ENCODE measurements around the gene NMNAT3. TPM values are rescaled to one million over a fixed set of nuclear protein-coding genes. Genes with fewer than 3 reads are reported as not detected.
A peak's percentile ranks its signal among the peaks of the same experiment; 100 is the strongest.

NMNAT3 gene
- total RNA-seq, 1 experiment from 2014 or later: 1.0 TPM

GRCh38 chr3:139577909-139578308 lies 99.9 kb downstream of the NMNAT3 start:
- POLR2A ChIA-PET: no interaction called here
- no peak overlapping the region for H3K27ac Mint-ChIP-seq (ENCODE audit: low read depth, unreplicated experiment)
- no peak overlapping the region for H3K4me3 Mint-ChIP-seq (ENCODE audit: unreplicated experiment)
- H3K9me3 Mint-ChIP-seq (ENCODE audit: unreplicated experiment): no peaks in the 10 kb centered on the region
- no peaks in the 10 kb centered on the region for H3K27me3 Mint-ChIP-seq (ENCODE audit: insufficient read depth, unreplicated experiment)
- H3K36me3 Mint-ChIP-seq (ENCODE audit: insufficient read depth, unreplicated experiment): no peaks in the 10 kb centered on the region
- no TSS peak for BruUV-seq (replicated peaks)
- CTCF ChIA-PET: interaction anchor here (0.7 to 4.2 kb wide), 3 partner anchors 16 to 400 kb away, joined by 3 to 22 read pairs (median 4); no protein-coding TSS in a partner anchor
- intact Hi-C loops (cut with micrococcal nuclease): no loop called here
- no peak for DNase-seq (ENCODE audit: unreplicated experiment)
- TF ChIP-seq CTCF (IDR thresholded peaks at IDR 0.05; ENCODE audit: unreplicated experiment): no peak
- no peaks in the 10 kb centered on the region for H3K4me1 Mint-ChIP-seq (ENCODE audit: insufficient read depth, unreplicated experiment)

- CTCF ChIA-PET: interaction anchor here (0.9 to 4.2 kb wide), 4 partner anchors 9 to 185 kb away, joined by 3 to 22 read pairs (median 4); no protein-coding TSS in a partner anchor
These were observed 100.4 kb downstream of the NMNAT3 start for GRCh38 chr3:139577346-139577745.

GRCh38 chr3:139574026-139574947 lies 103.5 kb downstream of the NMNAT3 start:
- peaks cover 4% of the 10 kb centered on the region for H3K36me3 Mint-ChIP-seq (ENCODE audit: insufficient read depth, unreplicated experiment)
- POLR2A ChIA-PET: no interaction called here
- DNase-seq (ENCODE audit: unreplicated experiment): peak; percentile 21
- CTCF ChIA-PET: interaction anchor here (0.7 to 1.3 kb wide), 3 partner anchors 17 to 199 kb away, joined by 3 to 5 read pairs (median 4); no protein-coding TSS in a partner anchor
- peaks cover 7% of the 10 kb centered on the region for H3K9me3 Mint-ChIP-seq (ENCODE audit: unreplicated experiment)
- no peak overlapping the region for H3K4me3 Mint-ChIP-seq (ENCODE audit: unreplicated experiment)
- BruUV-seq (replicated peaks): no TSS peak
- TF ChIP-seq CTCF (IDR thresholded peaks at IDR 0.05; ENCODE audit: unreplicated experiment): no peak
- H3K27ac Mint-ChIP-seq (ENCODE audit: low read depth, unreplicated experiment): no peak overlapping the region
- H3K27me3 Mint-ChIP-seq (ENCODE audit: insufficient read depth, unreplicated experiment): no peaks in the 10 kb centered on the region
- intact Hi-C loops (cut with micrococcal nuclease): no loop called here
- no peaks in the 10 kb centered on the region for H3K4me1 Mint-ChIP-seq (ENCODE audit: insufficient read depth, unreplicated experiment)

More at GRCh38 chr3:139577346-139577745, 100.4 kb downstream of the NMNAT3 start:
- no peak overlapping the region for H3K27ac Mint-ChIP-seq (ENCODE audit: low read depth, unreplicated experiment)
- H3K9me3 Mint-ChIP-seq (ENCODE audit: unreplicated experiment): no peaks in the 10 kb centered on the region
- H3K4me3 Mint-ChIP-seq (ENCODE audit: unreplicated experiment): no peak overlapping the region
- no peak for DNase-seq (ENCODE audit: unreplicated experiment)
- intact Hi-C loops (cut with micrococcal nuclease): no loop called here
- POLR2A ChIA-PET: interaction anchor here (1.6 kb wide), 1 partner anchor 24 kb away, joined by 5 read pairs; no protein-coding TSS in a partner anchor
- no peak for TF ChIP-seq CTCF (IDR thresholded peaks at IDR 0.05; ENCODE audit: unreplicated experiment)
- no peaks in the 10 kb centered on the region for H3K36me3 Mint-ChIP-seq (ENCODE audit: insufficient read depth, unreplicated experiment)
- H3K27me3 Mint-ChIP-seq (ENCODE audit: insufficient read depth, unreplicated experiment): no peaks in the 10 kb centered on the region
- no peaks in the 10 kb centered on the region for H3K4me1 Mint-ChIP-seq (ENCODE audit: insufficient read depth, unreplicated experiment)
- no TSS peak for BruUV-seq (replicated peaks)

- CTCF ChIA-PET: no interaction called here
- Mint-ChIP-seq H3K4me3 (ENCODE audit: unreplicated experiment) (no peak overlapping the region), H3K27ac (ENCODE audit: low read depth, unreplicated experiment) (no peak overlapping the region), H3K36me3 (ENCODE audit: insufficient read depth, unreplicated experiment) (peaks cover 4% of the 10 kb centered on the region), H3K4me1 (ENCODE audit: insufficient read depth, unreplicated experiment) (no peaks in the 10 kb centered on the region), H3K9me3 (ENCODE audit: unreplicated experiment) (peaks cover 7% of the 10 kb centered on the region), H3K27me3 (ENCODE audit: insufficient read depth, unreplicated experiment) (no peaks in the 10 kb centered on the region)
- BruUV-seq (replicated peaks): no TSS peak
- POLR2A ChIA-PET: no interaction called here
- intact Hi-C loops (cut with micrococcal nuclease): no loop called here
- no peak for TF ChIP-seq CTCF (IDR thresholded peaks at IDR 0.05; ENCODE audit: unreplicated experiment)
- peak; percentile 44 for DNase-seq (ENCODE audit: unreplicated experiment)
These were observed 104.7 kb downstream of the NMNAT3 start for GRCh38 chr3:139572847-139573672.
